Activated naive CD4-positive, alpha-beta T cell treated with anti-CD3 and anti-CD28 coated beads, Interleukin-2, amount 50 U/mL, for 72 hours (primary cell): Measurements from ENCODE around the gene OGFOD3. TPM values are rescaled to one million over a fixed set of nuclear protein-coding genes. Genes with fewer than 3 reads are reported as not detected.
"Not testable (repeated sequence)": the region's sequence is repeated elsewhere in the genome, so short reads cannot be mapped to it uniquely, and the experiment has no call there.

ENCODE experiments used
- ATAC-seq, 2 donors: fragments of 150-1000 bp; cut with Tn5 transposase; 2 replicates each; pipeline ENCODE4 v1.10.0; 2021; ENCODE audit warnings: mild to moderate bottlenecking in 2 of 2, moderate library complexity in 2 of 2
- DNase-seq, 2 donors: peaks; one replicate each; pipeline ENCODE4 v3.0.0; 2021 to 2022; ENCODE audit warnings: low spot score in 2 of 2
- H3K27ac Mint-ChIP-seq, 2 donors: one replicate each; pipeline ENCODE4 v1.8.0; 2022; ENCODE audit warnings: mild to moderate bottlenecking in 2 of 2, mixed read lengths in 2 of 2
- H3K36me3 Mint-ChIP-seq, 2 donors: one replicate each; pipeline ENCODE4 v1.8.0; 2022; ENCODE audit warnings: mixed read lengths in 2 of 2
- H3K9me3 Mint-ChIP-seq, 2 donors: one replicate each; pipeline ENCODE4 v1.8.0; 2022; ENCODE audit warnings: mixed read lengths in 2 of 2
- total RNA-seq, 2 donors: library from RNA; stranded (reverse); gene quantifications; one replicate each; pipeline ENCODE4 v1.2.3, GENCODE V29; 2022

OGFOD3 gene
- total RNA-seq, 2 donors from 2014 or later: 16.8 to 23.5 TPM

DNA sequence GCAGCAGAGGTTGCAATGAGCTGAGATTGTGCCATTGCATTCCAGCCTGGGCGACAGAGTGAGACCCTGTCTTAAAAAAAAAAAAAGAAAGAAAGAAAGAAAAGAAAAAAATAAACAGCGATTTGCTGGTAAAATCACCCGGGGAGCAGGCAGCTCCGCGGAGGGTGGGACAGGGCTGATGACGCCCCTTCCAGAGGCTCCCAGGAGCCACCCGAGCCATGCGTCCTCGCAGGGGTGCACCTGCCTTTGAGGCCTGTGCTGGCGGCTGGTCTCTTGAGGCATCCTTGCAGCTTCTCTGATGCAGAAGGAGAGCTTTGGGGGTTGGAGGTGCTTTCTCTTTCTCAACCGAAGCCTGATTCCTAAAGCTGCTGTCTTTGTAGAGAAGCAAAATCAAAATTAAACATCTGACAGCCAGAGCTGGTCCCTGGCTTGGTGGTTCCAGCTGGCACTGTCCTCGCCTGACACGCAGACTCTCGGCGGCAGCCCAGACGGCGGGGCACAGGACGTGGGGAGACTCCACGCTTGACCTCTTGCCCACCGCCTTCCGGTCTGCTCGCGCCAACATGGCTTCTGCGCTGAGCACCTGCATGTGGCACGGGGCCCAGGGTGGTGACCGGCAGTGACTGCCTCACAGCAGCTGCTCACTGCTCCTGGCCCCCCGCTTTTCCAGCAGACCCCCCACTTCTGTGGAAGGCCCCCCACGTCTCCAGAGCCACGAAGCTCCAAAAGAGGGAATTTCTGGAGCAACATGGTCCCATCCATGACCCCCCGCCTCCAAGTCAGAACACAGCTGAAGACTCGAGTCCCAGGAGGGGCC is 40.3 kb downstream of the OGFOD3 start:
- ATAC-seq: no peak
- no peak for DNase-seq
- H3K9me3 Mint-ChIP-seq: no peaks in the 10 kb centered on the region
- no peak overlapping the region for H3K27ac Mint-ChIP-seq
- H3K36me3 Mint-ChIP-seq: no peaks in the 10 kb centered on the region

DNA sequence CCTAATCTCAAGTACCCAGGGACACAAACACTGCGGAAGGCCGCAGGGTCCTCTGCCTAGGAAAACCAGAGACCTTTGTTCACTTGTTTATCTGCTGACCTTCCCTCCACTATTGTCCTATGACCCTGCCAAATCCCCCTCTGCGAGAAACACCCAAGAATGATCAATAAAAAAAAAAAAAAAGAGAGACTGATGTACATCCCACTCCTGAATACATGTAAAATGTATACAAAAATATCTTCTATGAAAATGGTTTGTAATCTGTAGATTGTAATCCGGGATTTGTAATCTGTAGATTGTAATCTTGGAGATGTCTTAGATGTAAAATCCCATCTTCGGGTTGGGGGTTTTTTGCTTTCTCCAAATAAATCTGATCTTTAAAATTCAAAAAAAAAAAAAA is 41.1 kb downstream of the OGFOD3 start:
- not testable (repeated sequence) for ATAC-seq, H3K9me3 Mint-ChIP-seq, H3K27ac Mint-ChIP-seq, DNase-seq, H3K36me3 Mint-ChIP-seq

DNA sequence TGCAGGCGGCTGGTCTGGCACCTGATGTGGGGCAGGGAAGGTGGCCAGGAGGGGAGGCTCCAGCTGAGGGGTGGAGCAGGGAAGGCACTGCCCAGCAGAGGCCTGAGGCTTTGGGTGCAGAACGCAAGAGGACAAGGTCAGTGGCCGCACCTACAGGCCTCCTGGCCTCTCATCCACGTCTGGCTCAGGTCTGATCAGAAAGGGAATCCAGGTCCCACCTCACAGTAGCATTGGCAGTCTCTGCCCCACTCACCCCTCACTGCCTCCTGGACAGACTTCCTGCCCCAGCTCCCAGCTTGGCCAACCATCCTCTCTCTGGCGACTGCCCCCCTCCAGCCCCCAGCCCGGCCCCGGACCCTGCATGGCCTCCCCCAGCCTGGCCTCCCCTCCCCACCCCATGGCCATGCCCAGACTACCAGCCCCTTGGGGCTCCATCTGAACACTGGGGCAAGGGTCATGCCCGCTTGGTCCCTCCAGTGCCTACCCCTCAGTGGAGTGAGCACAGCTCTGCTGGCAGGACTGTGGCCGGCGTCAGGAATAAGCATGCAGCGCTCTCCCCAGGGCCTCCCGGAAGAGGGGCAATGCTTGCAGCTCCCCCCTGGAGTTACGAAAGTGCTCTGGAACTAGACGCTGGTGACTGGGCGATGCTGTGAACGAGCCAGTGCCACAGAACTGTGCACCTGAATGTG is 42.2 kb downstream of the OGFOD3 start:
- H3K27ac Mint-ChIP-seq: no peak overlapping the region
- no peaks in the 10 kb centered on the region for H3K9me3 Mint-ChIP-seq
- H3K36me3 Mint-ChIP-seq: no peaks in the 10 kb centered on the region
- DNase-seq (no peak), ATAC-seq (no peak)

DNA sequence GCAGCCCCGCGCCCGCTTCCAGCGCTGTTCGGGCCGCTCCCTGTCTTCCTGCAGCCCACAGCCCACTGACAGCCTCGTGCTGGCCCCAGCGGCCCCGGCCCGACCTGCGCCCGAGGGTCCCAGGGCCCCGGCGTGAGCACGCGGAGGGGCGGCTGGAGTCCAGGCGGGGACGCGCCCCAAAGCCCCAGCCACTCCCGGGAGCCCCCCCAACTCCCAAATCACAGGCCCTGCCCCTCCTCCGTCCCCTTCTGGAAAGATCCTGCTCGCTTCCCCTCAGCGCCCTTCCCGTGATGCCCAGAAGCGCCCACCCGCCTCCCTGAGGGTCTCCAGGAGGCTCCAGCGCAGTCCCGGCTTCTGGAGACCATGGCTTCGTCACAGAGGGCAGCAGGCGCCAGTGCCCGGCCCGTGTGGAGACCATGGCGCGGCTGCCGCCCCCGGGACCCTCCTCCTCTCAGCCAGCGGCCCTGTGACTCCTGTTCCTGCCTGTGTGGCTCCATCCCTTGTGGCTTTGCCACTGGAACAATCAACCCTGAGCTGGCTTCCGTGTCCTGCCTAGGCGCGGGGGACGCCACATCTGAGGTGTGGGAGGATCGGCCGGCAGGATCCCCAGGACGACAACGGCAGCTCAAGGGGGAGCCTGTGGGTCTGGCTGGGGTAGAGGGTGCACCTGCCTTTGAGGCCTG is 42.9 kb downstream of the OGFOD3 start:
- no peak for ATAC-seq
- Mint-ChIP-seq H3K9me3 (no peaks in the 10 kb centered on the region), H3K36me3 (no peaks in the 10 kb centered on the region), H3K27ac (no peak overlapping the region)
- DNase-seq: no peak

DNA sequence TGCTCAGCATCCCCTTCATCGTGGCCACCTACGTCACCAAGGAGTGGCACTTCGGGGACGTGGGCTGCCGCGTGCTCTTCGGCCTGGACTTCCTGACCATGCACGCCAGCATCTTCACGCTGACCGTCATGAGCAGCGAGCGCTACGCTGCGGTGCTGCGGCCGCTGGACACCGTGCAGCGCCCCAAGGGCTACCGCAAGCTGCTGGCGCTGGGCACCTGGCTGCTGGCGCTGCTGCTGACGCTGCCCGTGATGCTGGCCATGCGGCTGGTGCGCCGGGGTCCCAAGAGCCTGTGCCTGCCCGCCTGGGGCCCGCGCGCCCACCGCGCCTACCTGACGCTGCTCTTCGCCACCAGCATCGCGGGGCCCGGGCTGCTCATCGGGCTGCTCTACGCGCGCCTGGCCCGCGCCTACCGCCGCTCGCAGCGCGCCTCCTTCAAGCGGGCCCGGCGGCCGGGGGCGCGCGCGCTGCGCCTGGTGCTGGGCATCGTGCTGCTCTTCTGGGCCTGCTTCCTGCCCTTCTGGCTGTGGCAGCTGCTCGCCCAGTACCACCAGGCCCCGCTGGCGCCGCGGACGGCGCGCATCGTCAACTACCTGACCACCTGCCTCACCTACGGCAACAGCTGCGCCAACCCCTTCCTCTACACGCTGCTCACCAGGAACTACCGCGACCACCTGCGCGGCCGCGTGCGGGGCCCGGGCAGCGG is 43.6 kb downstream of the OGFOD3 start:
- no peaks in the 10 kb centered on the region for H3K36me3 Mint-ChIP-seq
- peak in 1 of 2 donors; percentile 10 for ATAC-seq
- no peak overlapping the region for H3K27ac Mint-ChIP-seq
- H3K9me3 Mint-ChIP-seq: no peaks in the 10 kb centered on the region
- DNase-seq: no peak

DNA sequence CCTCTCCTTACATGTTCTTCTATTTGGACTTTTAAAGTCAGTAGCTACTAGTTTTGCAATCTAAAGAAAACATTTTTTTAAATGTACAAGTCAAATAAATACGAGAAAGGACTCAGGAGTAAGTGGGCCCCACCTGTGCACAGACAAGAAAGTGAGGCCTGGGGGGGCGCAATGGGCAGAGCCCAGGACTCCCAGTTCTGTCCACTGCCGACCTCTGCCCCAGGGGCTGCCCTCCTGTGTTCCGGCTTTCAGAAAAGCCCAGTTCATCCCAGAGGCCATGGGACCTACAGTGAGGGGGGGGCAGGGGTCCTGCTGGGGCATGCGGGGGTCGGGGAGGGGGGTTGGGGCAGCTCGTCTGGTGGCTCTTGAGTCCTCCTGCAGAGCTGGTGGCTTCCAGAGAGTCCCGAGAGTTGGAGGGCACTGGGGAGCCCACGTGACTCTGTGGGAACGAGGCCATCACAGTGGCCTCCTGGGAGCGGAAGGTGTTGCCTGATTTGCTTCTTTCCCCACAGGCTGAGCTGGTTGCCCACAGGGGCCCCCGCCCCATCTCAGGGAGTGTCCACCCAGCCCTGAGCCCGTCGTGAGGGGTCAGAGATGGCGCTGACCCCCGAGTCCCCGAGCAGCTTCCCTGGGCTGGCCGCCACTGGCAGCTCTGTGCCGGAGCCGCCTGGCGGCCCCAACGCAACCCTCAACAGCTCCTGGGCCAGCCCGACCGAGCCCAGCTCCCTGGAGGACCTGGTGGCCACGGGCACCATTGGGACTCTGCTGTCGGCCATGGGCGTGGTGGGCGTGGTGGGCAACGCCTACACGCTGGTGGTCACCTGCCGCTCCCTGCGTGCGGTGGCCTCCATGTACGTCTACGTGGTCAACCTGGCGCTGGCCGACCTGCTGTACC is 44.4 kb downstream of the OGFOD3 start:
- Mint-ChIP-seq H3K27ac (no peak overlapping the region), H3K9me3 (no peaks in the 10 kb centered on the region), H3K36me3 (no peaks in the 10 kb centered on the region)
- ATAC-seq (no peak), DNase-seq (no peak)

DNA sequence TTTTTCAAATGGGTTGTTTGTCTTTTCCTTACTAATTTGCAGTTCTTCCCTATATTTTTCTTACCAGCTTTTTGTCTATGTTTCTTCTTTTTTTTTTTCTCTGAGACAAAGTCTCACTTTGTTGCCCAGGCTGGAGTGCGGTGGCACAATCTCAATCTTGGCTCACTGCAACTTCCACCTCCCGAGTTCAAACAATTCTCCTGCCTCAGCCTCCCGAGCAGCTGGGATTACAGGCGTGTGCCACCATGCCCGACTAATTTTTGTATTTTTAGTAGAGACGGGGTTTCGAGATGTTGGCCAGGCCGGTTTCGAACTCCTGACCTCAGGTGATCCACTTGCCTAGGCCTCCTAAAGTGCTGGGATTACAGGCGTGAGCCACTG is 45.3 kb downstream of the OGFOD3 start:
- not testable (repeated sequence) for H3K36me3 Mint-ChIP-seq, H3K9me3 Mint-ChIP-seq, DNase-seq, ATAC-seq
- peak overlapping the region in 1 of 2 donors; percentile 48 for H3K27ac Mint-ChIP-seq

DNA sequence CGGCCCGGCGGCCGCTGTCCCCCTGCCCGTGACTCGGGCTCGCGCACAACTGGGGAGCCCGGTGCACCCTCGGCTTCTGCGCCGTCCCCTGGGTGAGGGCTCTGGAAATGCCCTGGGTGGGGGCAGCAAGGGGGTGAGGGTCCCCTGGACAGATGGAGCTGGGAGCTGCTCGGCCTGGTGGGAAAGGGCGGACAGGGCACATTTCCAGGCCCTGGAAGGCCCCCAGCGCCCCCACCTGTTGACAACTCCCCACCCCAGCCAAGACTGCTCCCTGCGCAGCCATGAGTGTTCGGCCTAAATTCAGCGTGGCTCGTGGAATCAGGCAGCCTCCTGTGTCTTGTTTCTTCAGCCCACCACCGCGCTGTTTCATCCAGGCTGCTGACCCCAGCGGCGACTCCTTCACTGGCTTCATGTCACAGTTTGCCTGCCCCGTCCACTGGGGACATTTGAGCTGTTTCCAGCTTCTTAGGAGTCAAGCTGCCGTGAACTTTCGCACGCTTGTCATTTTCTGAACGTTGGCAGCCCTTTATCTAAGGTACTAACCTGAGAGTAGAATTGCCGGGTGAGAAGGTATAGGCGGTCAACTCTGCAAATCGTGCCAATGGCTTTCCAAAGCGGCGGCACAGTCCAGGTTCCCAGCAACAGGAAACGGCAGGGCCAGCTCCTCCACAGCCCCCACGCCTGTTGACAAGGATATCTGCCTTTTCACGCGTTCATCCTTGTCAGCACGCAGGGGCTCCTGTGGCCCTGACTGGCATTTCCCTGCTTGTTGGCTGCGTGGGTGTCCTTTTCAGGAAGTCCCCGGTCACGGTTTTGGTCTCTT is 45.9 kb downstream of the OGFOD3 start:
- no peaks in the 10 kb centered on the region for H3K36me3 Mint-ChIP-seq
- DNase-seq: no peak
- H3K27ac Mint-ChIP-seq: no peak overlapping the region
- no peak for ATAC-seq
- H3K9me3 Mint-ChIP-seq: no peaks in the 10 kb centered on the region

DNA sequence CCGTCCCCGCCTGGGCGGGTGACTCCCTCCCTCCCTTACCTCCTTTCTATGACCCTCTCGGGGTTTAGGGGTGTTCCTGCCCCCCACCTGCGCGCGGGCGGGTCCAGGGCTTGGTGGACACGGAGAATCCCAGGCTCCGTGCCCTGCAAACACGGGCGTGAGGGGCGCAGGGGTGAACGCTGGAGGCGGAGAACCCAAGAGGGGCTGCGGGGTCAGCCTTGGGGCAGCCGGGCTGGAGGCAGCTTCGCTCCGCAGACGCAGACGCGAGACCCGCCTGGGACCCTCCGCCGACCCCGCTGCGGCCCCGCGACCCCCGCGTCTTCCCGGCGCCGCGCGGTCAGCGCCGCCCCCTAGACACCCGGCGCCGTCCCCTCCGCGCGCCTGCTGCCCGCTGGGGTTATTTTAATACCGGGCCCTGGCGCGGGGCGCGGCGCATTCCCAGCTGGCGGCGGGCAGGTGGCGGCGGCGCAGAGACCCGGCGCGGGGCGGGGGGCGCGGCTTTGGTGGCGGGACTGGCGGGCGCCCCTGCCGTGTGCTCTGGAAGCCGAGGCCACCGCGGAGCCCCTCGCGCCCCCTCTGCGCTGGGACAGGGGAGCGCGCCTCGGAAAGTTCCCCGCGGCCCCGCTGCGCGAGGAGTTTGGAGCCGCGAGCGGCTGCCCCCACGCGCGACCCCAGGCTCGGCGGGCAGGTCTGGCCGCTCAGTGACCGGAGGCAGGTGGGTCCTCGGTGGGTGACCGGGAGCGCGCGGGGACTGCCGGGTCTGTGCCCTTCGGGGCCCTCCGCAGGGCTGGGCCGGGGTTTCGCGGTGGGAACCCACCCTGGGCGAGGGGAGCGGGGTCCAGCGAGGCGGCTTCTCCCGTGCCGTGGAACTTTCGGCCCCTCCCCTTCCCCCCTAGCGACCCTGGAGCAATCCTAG is 46.8 kb downstream of the OGFOD3 start, which contains the start of gene UTS2R:
Gene UTS2R, plus strand, starts transcription at position 433 of the 916 bp plus-strand sequence. CDS start 2,560 bp downstream, outside the sequence.
- H3K36me3 Mint-ChIP-seq: no peaks in the 10 kb centered on the region
- no peaks in the 10 kb centered on the region for H3K9me3 Mint-ChIP-seq
- DNase-seq: no peak
- H3K27ac Mint-ChIP-seq: no peak within 1 kb of the TSS
- no peak for ATAC-seq

DNA sequence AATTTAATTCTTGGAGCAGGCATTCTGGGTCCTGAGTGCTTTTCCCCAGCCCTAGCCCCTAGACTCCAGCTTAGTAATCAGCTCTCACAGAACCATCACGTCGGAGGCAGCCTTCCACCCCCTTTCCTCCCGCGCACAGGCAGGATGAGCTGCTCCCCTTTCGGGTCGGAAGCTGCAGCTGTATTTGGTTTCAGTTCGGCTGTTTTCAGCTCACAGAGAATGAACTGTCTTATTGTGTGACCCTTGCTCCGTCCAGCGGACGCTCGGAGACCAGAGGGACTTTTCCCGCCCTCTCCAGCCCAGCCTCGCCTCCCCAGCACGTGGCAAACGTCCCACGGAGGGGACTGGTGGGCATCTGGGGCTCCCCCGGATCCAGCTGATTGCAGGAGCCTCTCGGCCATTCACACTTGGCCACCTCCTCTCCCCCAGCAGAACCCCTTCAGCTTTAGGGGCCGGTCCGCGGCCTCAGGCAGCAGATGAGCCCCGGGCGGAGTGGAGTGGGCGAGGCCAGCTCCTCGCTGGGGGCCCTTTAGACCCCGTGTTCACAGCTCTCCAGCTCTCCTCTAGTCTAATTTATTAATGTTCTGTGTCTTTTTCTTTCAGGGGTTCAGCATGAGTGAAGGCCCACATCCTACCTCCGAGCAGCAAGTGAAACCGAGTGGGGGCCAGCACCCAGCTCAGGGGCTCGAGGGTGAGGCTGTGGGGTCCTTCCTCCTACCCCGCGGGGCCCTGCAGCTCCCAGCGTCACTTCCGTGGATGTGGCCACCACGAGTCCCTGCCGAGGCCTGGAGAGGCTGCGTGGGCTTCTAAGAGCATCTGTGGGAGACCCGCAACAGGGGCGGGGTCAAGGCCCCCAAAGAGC is 47.7 kb downstream of the OGFOD3 start:
- ATAC-seq: peak; percentile 56 to 59
- no peaks in the 10 kb centered on the region for H3K36me3 Mint-ChIP-seq
- no peak overlapping the region for H3K27ac Mint-ChIP-seq
- no peaks in the 10 kb centered on the region for H3K9me3 Mint-ChIP-seq
- no peak for DNase-seq

DNA sequence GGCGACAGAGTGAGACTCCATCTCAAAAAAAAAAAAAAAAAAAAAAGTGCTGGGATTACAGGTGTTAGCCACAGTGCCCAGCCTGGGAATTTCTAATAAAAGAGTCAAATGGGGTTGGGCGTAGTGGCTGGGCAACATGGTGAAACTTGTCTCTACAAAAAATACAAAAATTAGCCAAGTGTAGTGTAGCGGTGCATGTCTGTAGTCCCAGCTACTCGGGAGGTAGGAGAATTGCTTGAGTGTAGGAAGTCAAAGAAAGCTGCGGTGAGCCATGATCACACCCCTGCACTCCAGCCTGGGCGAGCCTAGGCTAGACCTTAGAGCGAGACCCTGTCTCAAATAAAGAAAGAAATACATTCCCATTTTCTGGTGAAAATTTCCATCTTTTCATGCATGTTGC is 49.2 kb downstream of the OGFOD3 start:
- Mint-ChIP-seq H3K27ac (no peak overlapping the region), H3K36me3 (no peaks in the 10 kb centered on the region), H3K9me3 (no peaks in the 10 kb centered on the region)
- DNase-seq: no peak
- no peak for ATAC-seq

DNA sequence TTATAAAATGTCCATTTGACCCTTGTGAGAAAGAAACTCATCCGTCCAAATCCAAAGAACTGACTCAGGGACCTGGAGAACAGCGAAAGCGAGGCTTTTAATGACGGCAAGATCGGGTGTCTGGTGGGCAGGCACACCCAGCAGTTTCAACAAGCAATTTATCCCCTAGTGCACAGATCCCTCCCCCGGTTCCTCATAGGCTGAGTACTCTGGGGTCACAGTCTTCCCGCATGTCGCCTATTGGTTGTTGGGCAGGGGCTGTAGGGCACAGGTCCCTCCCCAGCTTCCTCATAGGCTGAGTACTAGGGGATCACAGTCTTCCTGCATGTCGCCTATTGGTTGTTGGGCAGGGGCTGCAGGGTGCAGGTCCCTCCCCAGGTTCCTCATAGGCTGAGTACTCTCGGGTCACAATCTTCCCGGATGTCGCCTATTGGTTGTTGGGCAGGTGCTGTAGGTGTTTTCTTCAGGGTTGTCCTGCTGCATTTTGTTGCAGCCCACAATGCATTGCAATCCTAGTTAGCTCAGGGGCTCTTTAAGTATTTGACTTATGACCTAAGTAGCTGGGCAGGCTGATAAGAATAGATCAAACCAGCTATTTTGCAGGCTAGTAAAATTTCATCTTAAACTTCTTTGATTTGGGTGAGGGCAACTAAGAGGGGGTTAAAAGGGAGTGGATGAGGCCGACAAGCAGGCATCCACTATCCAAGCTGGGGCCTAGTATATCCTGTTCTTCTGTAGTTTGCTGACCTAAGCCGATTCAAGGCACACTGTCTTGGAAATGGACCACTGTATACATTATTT is 50.5 kb downstream of the OGFOD3 start:
- ATAC-seq (peak in 1 of 2 donors; percentile 79), DNase-seq (no peak)
- H3K36me3 Mint-ChIP-seq: no peaks in the 10 kb centered on the region
- no peak overlapping the region for H3K27ac Mint-ChIP-seq
- no peaks in the 10 kb centered on the region for H3K9me3 Mint-ChIP-seq

DNA sequence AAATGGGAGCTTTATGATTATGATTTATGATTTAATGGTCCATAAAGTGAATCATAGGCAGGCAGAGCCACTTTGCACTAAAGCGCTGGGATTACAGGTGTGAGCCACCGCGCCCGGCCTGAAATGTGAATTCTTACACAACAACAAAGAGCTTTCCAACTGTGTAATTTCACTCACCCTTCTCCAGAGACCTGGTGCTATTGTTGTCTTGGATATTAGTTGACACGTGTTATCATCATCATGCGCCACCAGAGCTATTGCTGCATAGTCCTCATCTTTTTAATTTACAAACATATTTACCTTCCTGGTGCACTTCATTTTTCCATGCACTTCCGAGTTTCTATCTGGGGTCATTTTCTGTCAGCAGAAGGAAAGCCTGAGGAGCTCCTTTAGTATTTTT is 51.6 kb downstream of the OGFOD3 start:
- no peak overlapping the region for H3K27ac Mint-ChIP-seq
- H3K36me3 Mint-ChIP-seq: no peaks in the 10 kb centered on the region
- DNase-seq (no peak), ATAC-seq (no peak)
- no peaks in the 10 kb centered on the region for H3K9me3 Mint-ChIP-seq
